ENCODE data around the gene ZRANB1. TPM values are rescaled to one million over a fixed set of nuclear protein-coding genes. Genes with fewer than 3 reads are reported as not detected.

ZRANB1 gene
- total RNA-seq, 1 experiment from 2014 or later, result 23.2 TPM

DNA sequence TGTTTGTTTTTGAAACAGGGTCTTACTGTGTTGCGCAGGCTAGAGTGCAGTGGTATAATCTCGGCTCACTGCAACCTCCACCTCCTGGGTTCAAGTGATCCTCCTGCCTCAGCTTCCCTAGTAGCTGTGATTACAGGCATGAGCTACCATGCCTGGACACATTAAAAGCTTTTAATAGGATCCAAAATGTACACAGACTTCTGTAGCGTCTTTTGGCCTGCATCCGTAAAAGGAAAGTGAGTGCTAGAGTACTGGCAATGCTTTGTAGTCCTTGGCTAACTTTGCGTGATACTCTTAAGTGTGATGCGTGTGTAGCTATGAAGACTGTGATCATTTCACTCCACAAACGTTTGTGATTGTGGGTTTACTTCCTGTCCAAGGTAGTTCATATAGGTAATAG is 13.3 kb downstream of the ZRANB1 start:
- ChIA-PET CTCF (no interaction called here), POLR2A (no interaction called here)
- Mint-ChIP-seq H3K4me1 (ENCODE audit: insufficient read depth, unreplicated experiment) (no peaks in the 10 kb centered on the region), H3K36me3 (ENCODE audit: insufficient read depth, unreplicated experiment) (peaks cover 20% of the 10 kb centered on the region), H3K9me3 (ENCODE audit: unreplicated experiment) (no peaks in the 10 kb centered on the region), H3K27ac (ENCODE audit: low read depth, unreplicated experiment) (no peak overlapping the region), H3K27me3 (ENCODE audit: insufficient read depth, unreplicated experiment) (no peaks in the 10 kb centered on the region), H3K4me3 (ENCODE audit: unreplicated experiment) (no peak overlapping the region)
- no peak for DNase-seq (ENCODE audit: unreplicated experiment)
- TF ChIP-seq, protein P1, sequence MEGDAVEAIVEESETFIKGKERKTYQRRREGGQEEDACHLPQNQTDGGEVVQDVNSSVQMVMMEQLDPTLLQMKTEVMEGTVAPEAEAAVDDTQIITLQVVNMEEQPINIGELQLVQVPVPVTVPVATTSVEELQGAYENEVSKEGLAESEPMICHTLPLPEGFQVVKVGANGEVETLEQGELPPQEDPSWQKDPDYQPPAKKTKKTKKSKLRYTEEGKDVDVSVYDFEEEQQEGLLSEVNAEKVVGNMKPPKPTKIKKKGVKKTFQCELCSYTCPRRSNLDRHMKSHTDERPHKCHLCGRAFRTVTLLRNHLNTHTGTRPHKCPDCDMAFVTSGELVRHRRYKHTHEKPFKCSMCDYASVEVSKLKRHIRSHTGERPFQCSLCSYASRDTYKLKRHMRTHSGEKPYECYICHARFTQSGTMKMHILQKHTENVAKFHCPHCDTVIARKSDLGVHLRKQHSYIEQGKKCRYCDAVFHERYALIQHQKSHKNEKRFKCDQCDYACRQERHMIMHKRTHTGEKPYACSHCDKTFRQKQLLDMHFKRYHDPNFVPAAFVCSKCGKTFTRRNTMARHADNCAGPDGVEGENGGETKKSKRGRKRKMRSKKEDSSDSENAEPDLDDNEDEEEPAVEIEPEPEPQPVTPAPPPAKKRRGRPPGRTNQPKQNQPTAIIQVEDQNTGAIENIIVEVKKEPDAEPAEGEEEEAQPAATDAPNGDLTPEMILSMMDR (IDR thresholded peaks at IDR 0.05; ENCODE audit: unreplicated experiment), result no peak
- intact Hi-C loops (cut with micrococcal nuclease), result no loop called here
- BruUV-seq (replicated peaks), result no TSS peak

DNA sequence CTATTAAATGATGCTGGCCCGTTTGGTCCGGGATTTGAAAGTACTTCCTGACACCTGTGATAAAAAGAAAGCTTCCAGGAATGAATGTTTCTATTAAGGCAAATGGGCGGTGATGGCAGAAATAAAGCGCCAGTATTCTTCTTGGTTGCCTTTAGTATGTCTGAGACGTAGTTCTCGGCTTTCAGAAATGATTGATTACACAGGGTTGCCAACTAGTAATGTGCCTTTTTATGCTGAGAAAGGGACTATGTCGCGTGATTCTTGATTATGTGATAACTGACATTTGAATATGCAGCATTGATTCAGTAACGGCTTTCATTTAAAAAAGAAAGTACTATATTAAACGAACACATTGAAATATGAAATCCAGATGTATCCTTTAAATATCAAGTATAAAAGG is 13.9 kb downstream of the ZRANB1 start:
- Mint-ChIP-seq H3K27ac (ENCODE audit: low read depth, unreplicated experiment) (no peak overlapping the region), H3K9me3 (ENCODE audit: unreplicated experiment) (no peaks in the 10 kb centered on the region), H3K27me3 (ENCODE audit: insufficient read depth, unreplicated experiment) (no peaks in the 10 kb centered on the region), H3K4me1 (ENCODE audit: insufficient read depth, unreplicated experiment) (no peaks in the 10 kb centered on the region), H3K4me3 (ENCODE audit: unreplicated experiment) (no peak overlapping the region), H3K36me3 (ENCODE audit: insufficient read depth, unreplicated experiment) (peaks cover 18% of the 10 kb centered on the region)
- TF ChIP-seq, protein P1 (IDR thresholded peaks at IDR 0.05; ENCODE audit: unreplicated experiment), result no peak
- POLR2A ChIA-PET, result interaction anchor here (1.2 kb wide), 1 partner anchor 39 kb away, joined by 3 read pairs; no protein-coding TSS in a partner anchor
- intact Hi-C loops (cut with micrococcal nuclease), result no loop called here
- no TSS peak for BruUV-seq (replicated peaks)
- no peak for DNase-seq (ENCODE audit: unreplicated experiment)
- CTCF ChIA-PET, result no interaction called here

DNA sequence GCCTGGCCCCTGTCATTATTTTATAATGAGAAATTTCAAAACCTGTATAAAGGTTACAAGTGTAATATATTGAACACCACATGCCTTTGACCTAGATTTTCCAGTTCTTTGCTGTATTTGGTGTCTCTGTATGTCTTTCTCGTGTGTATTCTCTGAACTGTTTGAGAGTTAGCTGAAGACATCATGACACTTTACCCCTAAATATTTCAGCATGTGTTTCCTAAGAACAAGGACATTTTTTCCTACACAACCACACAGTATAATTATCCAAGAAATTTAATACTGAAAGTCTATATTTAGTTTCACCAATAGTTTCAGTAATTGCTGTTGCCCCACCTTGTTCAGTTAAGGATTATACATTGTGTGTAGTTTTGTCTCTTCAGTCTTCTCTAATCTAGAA is 14.8 kb downstream of the ZRANB1 start:
- TF ChIP-seq, protein P1 (IDR thresholded peaks at IDR 0.05; ENCODE audit: unreplicated experiment), result no peak
- intact Hi-C loops (cut with micrococcal nuclease), result no loop called here
- Mint-ChIP-seq H3K4me3 (ENCODE audit: unreplicated experiment) (no peak overlapping the region), H3K9me3 (ENCODE audit: unreplicated experiment) (no peaks in the 10 kb centered on the region), H3K4me1 (ENCODE audit: insufficient read depth, unreplicated experiment) (no peaks in the 10 kb centered on the region), H3K36me3 (ENCODE audit: insufficient read depth, unreplicated experiment) (peaks cover 23% of the 10 kb centered on the region), H3K27me3 (ENCODE audit: insufficient read depth, unreplicated experiment) (no peaks in the 10 kb centered on the region), H3K27ac (ENCODE audit: low read depth, unreplicated experiment) (no peak overlapping the region)
- ChIA-PET POLR2A (interaction anchor here (1.2 kb wide), 1 partner anchor 40 kb away, joined by 3 read pairs; no protein-coding TSS in a partner anchor), CTCF (interaction anchor here (0.7 kb wide), 1 partner anchor 243 kb away, joined by 3 read pairs; no protein-coding TSS in a partner anchor)
- no TSS peak for BruUV-seq (replicated peaks)
- DNase-seq (ENCODE audit: unreplicated experiment), result no peak

DNA sequence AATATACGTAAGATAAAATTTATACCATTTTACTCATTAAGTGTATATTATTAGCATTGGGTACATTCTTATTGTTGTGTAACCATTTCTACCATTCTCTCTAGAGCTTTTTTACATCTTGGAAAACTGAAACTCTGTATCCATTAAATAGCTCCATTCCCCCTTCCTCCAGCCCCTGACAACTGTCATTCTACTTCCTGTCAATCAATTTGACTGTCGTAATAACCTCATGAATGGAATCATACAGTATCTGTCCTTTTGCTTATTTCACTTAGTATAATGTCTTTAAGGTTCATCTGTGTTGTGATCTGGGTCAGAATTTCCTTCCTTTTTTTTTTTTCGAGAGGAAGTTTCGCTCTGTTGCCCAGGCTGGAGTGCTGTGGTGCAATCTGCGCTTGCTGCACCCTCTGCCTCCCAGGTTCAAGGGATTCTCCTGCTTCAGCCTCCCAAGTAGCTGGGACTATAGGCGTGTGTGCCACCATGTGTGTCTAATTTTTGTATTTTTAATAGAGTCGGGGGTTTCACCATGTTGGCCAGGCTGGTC is 15.6 kb downstream of the ZRANB1 start:
- H3K36me3 Mint-ChIP-seq (ENCODE audit: insufficient read depth, unreplicated experiment), result peaks cover 30% of the 10 kb centered on the region
- intact Hi-C loops (cut with micrococcal nuclease), result no loop called here
- POLR2A ChIA-PET, result interaction anchor here (0.7 kb wide), 1 partner anchor 8 kb away, joined by 4 read pairs; no protein-coding TSS in a partner anchor
- DNase-seq (ENCODE audit: unreplicated experiment), result no peak
- CTCF ChIA-PET, result interaction anchor here (0.7 kb wide), 1 partner anchor 244 kb away, joined by 3 read pairs; no protein-coding TSS in a partner anchor
- no peaks in the 10 kb centered on the region for H3K4me1 Mint-ChIP-seq (ENCODE audit: insufficient read depth, unreplicated experiment)
- TF ChIP-seq, protein P1 (IDR thresholded peaks at IDR 0.05; ENCODE audit: unreplicated experiment), result no peak
- no peak overlapping the region for H3K4me3 Mint-ChIP-seq (ENCODE audit: unreplicated experiment)
- no peak overlapping the region for H3K27ac Mint-ChIP-seq (ENCODE audit: low read depth, unreplicated experiment)
- no peaks in the 10 kb centered on the region for H3K9me3 Mint-ChIP-seq (ENCODE audit: unreplicated experiment)
- BruUV-seq (replicated peaks), result no TSS peak
- H3K27me3 Mint-ChIP-seq (ENCODE audit: insufficient read depth, unreplicated experiment), result no peaks in the 10 kb centered on the region
